GM13976 (cell line): Measurements from ENCODE around the gene PDE6B.

Source experiments
- DNase-seq: peaks from one replicate; pipeline ENCODE4 v3.0.0; 2012; ENCODE audit warnings: low spot score
- CTCF ChIP-seq: IDR thresholded peaks from 2 replicates; pipeline ENCODE4 v1.5.1; 2012; ENCODE audit warnings: borderline replicate concordance, mild to moderate bottlenecking; ENCODE audit not compliant: insufficient read depth; ENCODE audit errors: extremely low read depth, missing control alignments, control extremely low read depth
- in situ Hi-C: fragments of 300-500 bp; cut with MboI; formaldehyde crosslinking; loops from one replicate; pipeline ENCODE4 v1.12.0; 2022; ENCODE audit warnings: low sequenced_read_pairs, mixed read lengths, inconsistent platforms; ENCODE audit not compliant: unreplicated experiment

Gene PDE6B

GRCh38 chr4:657834-658667, 32.7 kb downstream of the PDE6B start:
- TF ChIP-seq CTCF: no peak
- in situ Hi-C loops: no loop called here
- no peak for DNase-seq

GRCh38 chr4:658681-659667, 33.6 kb downstream of the PDE6B start:
- no peak for DNase-seq
- in situ Hi-C loops: no loop called here
- no peak for TF ChIP-seq CTCF

GRCh38 chr4:659851-660250, 34.5 kb downstream of the PDE6B start:
- TF ChIP-seq CTCF: no peak
- in situ Hi-C loops: no loop called here
- DNase-seq: no peak

GRCh38 chr4:660401-660800, 35.0 kb downstream of the PDE6B start:
- in situ Hi-C loops: no loop called here
- DNase-seq: no peak
- TF ChIP-seq CTCF: no peak

- TF ChIP-seq CTCF: no peak
- DNase-seq: no peak
- in situ Hi-C loops: no loop called here
Observed at GRCh38 chr4:661231-661630, 35.9 kb downstream of the PDE6B start.

- no peak for DNase-seq
- TF ChIP-seq CTCF: no peak
- in situ Hi-C loops: no loop called here
Observed at GRCh38 chr4:661881-662761, 36.7 kb downstream of the PDE6B start.
